ENCODE results near the gene HDAC10. TPM values are rescaled to one million over a fixed set of nuclear protein-coding genes. Genes with fewer than 3 reads are reported as not detected.

HDAC10 gene
- total RNA-seq, 1 experiment from 2014 or later: 45.0 TPM

- TF ChIP-seq CTCF (conservative IDR thresholded peaks at IDR 0.05): no peak
- no peaks in the 10 kb centered on the region; the same call in 1 of the 2 replicates for H3K79me2 ChIP-seq (ENCODE audit: insufficient read depth, low read length)
- no peak overlapping the region for H3K4me2 ChIP-seq (ENCODE audit: insufficient read depth, insufficient read length, low read length)
- no peak overlapping the region for H3K18ac ChIP-seq (ENCODE audit: insufficient read length, low read depth, low read length)
- no peak overlapping the region for H2BK20ac ChIP-seq (ENCODE audit: low read depth, low read length, poor library complexity, severe bottlenecking)
- H3K56ac ChIP-seq (ENCODE audit: insufficient read length, low read depth, low read length): no peak overlapping the region
- H3K9me3 ChIP-seq (ENCODE audit: control insufficient read depth, low read depth, low read length): no peaks in the 10 kb centered on the region
- H3K23ac ChIP-seq (ENCODE audit: insufficient read length, low read depth, low read length): no peak overlapping the region
- H3K27me3 ChIP-seq (ENCODE audit: insufficient read depth, low read length): no peaks in the 10 kb centered on the region
- peaks cover 8 to 10% of the 10 kb centered on the region in 2 experiments; a peak in 4 of 5 replicates for H3K9me3 Mint-ChIP-seq
- no peak overlapping the region for H3K14ac ChIP-seq (ENCODE audit: insufficient read depth, low read length)
- H4K8ac ChIP-seq (replicated peaks; ENCODE audit: insufficient read length, low read depth, low read length): no peak overlapping the region
- H3K9ac ChIP-seq (ENCODE audit: extremely low read depth, insufficient read length, low read length): no peak overlapping the region
- no peak overlapping the region for H2BK5ac ChIP-seq (ENCODE audit: insufficient read length, low read length)
- H3K4me1 ChIP-seq (ENCODE audit: insufficient read depth, low read length): no peaks in the 10 kb centered on the region
- no peak overlapping the region for H3K4ac ChIP-seq (ENCODE audit: low read depth, low read length)
- H2BK15ac ChIP-seq (ENCODE audit: low read depth, low read length): no peak overlapping the region
- H3K79me1 ChIP-seq (ENCODE audit: insufficient read depth, low read depth, low read length, poor library complexity, severe bottlenecking): no peaks in the 10 kb centered on the region
- H3K27ac Mint-ChIP-seq: no peak overlapping the region
- no peak overlapping the region for H4K91ac ChIP-seq (ENCODE audit: insufficient read length, low read depth, low read length)
- H2BK12ac ChIP-seq (ENCODE audit: insufficient read length, low read depth, low read length): no peak overlapping the region
- no peak for DNase-seq
- H3K36me3 Mint-ChIP-seq (ENCODE audit: insufficient read depth in 1 of 3, low read depth in 3 of 3): peaks cover 17 to 41% (median 26%) of the 10 kb centered on the region in 3 experiments; a peak in 6 of 7 replicates
- H2AK5ac ChIP-seq (ENCODE audit: insufficient read length, low read length): no peak overlapping the region
- no peak overlapping the region for H3K4me3 Mint-ChIP-seq
- H3K23me2 ChIP-seq (ENCODE audit: insufficient read length, low read depth, low read length, poor library complexity, severe bottlenecking): no peaks in the 10 kb centered on the region
- no peak overlapping the region for H2AFZ ChIP-seq (ENCODE audit: low read length)
- WGBS (ENCODE audit: extremely low coverage, insufficient read length, low lambda C conversion rate): no CpG with 5 or more reads among the region's 18 CpGs
- no peaks in the 10 kb centered on the region for H3K27me3 Mint-ChIP-seq (ENCODE audit: low read depth)
- H3K27ac ChIP-seq (ENCODE audit: insufficient read length, low read depth, low read length): no peak overlapping the region
- H4K20me1 ChIP-seq (ENCODE audit: control insufficient read depth, insufficient read depth, insufficient read length): peaks cover 6% of the 10 kb centered on the region
- H2BK120ac ChIP-seq (ENCODE audit: low read depth, low read length, poor library complexity, severe bottlenecking): no peak overlapping the region
- H3K4me1 Mint-ChIP-seq: peaks cover 6 to 8% of the 10 kb centered on the region in 2 experiments
- H3T11ph ChIP-seq (ENCODE audit: low read length): no peak overlapping the region
- no peak overlapping the region for H4K5ac ChIP-seq (ENCODE audit: insufficient read length, low read depth, low read length)
These were observed 17.8 kb downstream of the HDAC10 start for GRCh38 chr22:50233223-50233622.

Data from H9 (cell line).